ENCODE results near the gene CNTNAP3.
"Not testable (repeated sequence)": the region's sequence is repeated elsewhere in the genome, so short reads cannot be mapped to it uniquely, and the experiment has no call there.

DNA sequence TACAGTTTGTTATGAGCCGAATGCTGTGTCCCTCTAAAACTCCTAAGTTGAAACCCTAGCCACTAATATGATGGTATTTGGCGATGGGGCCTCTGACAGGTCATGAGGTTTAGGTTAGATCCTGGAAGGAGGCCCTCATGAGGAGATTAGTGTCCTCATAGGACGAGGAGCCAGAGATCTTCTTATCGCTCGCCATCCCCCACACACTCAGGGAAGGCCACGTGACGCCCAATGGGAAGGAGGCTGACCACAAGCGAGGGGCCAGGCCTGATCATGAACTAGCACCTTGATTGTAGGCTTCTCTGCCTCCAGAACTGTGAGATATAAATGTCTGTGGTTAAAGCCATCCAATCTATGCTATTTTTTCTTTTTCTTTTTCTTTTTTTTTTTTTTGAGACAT lies 233.5 kb downstream of the CNTNAP3 start:
- TF ChIP-seq, protein P1, sequence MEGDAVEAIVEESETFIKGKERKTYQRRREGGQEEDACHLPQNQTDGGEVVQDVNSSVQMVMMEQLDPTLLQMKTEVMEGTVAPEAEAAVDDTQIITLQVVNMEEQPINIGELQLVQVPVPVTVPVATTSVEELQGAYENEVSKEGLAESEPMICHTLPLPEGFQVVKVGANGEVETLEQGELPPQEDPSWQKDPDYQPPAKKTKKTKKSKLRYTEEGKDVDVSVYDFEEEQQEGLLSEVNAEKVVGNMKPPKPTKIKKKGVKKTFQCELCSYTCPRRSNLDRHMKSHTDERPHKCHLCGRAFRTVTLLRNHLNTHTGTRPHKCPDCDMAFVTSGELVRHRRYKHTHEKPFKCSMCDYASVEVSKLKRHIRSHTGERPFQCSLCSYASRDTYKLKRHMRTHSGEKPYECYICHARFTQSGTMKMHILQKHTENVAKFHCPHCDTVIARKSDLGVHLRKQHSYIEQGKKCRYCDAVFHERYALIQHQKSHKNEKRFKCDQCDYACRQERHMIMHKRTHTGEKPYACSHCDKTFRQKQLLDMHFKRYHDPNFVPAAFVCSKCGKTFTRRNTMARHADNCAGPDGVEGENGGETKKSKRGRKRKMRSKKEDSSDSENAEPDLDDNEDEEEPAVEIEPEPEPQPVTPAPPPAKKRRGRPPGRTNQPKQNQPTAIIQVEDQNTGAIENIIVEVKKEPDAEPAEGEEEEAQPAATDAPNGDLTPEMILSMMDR (IDR thresholded peaks at IDR 0.05): not testable (repeated sequence)
- TF ChIP-seq POLR2A (IDR thresholded peaks at IDR 0.05; ENCODE audit: low read depth): not testable (repeated sequence)
